IMR-90 (cell line): ENCODE results near the gene MAP3K7CL. TPM values are rescaled to one million over a fixed set of nuclear protein-coding genes. Genes with fewer than 3 reads are reported as not detected.

ENCODE experiments used
- ATAC-seq: fragments of 200-7000 bp; cut with Tn5 transposase; 2 replicates; pipeline ENCODE4 v1.9.1; 2020; ENCODE audit warnings: low read depth, mild to moderate bottlenecking, moderate library complexity
- BruUV-seq: library from RNA; stranded (reverse); fragments of 400-500 nt; replicated peaks from 2 replicates; lab custom pipeline; 2021; lab: Mats Ljungman, UMichigan
- CTCF ChIA-PET: fragments of 300-600 bp; formaldehyde crosslinking; extraction: SDS; loops from one replicate; lab custom pipeline; 2021; ENCODE audit warnings: antibody characterized with exemption; lab: Yijun Ruan, JAX
- POLR2A ChIA-PET: fragments of 300-600 bp; sonication (Branson Sonifier 250); formaldehyde crosslinking; loops from one replicate; lab custom pipeline; 2022; ENCODE audit warnings: antibody characterized with exemption; ENCODE audit not compliant: unreplicated experiment; lab: Charles Lee
- DNase-seq: peaks from one replicate; pipeline ENCODE4 v3.0.0; 2013
- H2AFZ ChIP-seq: replicated peaks from 2 replicates; pipeline ENCODE3; 2013; ENCODE audit warnings: low read length, mild to moderate bottlenecking; ENCODE audit not compliant: poor library complexity
- H2AK5ac ChIP-seq: 2 replicates; pipeline ENCODE4 v1.6.1; 2013; ENCODE audit warnings: low read depth, low read length, inconsistent platforms
- H2AK9ac ChIP-seq: replicated peaks from 2 replicates; pipeline ENCODE3; 2013; ENCODE audit warnings: mild to moderate bottlenecking, low read depth, low read length, moderate library complexity; ENCODE audit not compliant: poor library complexity
- H2BK120ac ChIP-seq: 2 replicates; pipeline ENCODE4 v1.6.1; 2013; ENCODE audit warnings: low read depth, low read length, inconsistent platforms
- H2BK15ac ChIP-seq: 3 replicates; pipeline ENCODE4 v1.6.1; 2013; ENCODE audit warnings: low read depth, low read length, inconsistent platforms
- H2BK20ac ChIP-seq: 2 replicates; pipeline ENCODE4 v1.6.1; 2013; ENCODE audit warnings: low read depth, mild to moderate bottlenecking, inconsistent platforms, low read length, moderate library complexity
- H2BK5ac ChIP-seq: 2 replicates; pipeline ENCODE4 v1.6.1; 2013; ENCODE audit warnings: mild to moderate bottlenecking, low read depth, low read length, inconsistent platforms; ENCODE audit not compliant: poor library complexity, severe bottlenecking
- H3K14ac ChIP-seq: replicated peaks from 2 replicates; pipeline ENCODE4 v1.6.1; 2013; ENCODE audit warnings: low read depth, low read length, inconsistent platforms
- H3K18ac ChIP-seq: 2 replicates; pipeline ENCODE4 v1.6.1; 2013; ENCODE audit warnings: low read depth, low read length, control low read depth
- H3K23ac ChIP-seq: 2 replicates; pipeline ENCODE4 v1.6.1; 2013; ENCODE audit warnings: low read depth, low read length, inconsistent platforms
- H3K27ac ChIP-seq: 2 replicates; pipeline ENCODE4 v1.5.1; 2013; ENCODE audit warnings: mild to moderate bottlenecking, control low read depth, low read length; ENCODE audit not compliant: insufficient read depth
- H3K27me3 ChIP-seq: 2 replicates; pipeline ENCODE4 v1.6.1; 2013; ENCODE audit warnings: low read length; ENCODE audit not compliant: control insufficient read depth, insufficient read depth
- H3K36me3 ChIP-seq: 2 replicates; pipeline ENCODE4 v1.6.1; 2013; ENCODE audit warnings: low read length, mixed read lengths; ENCODE audit not compliant: control insufficient read depth, insufficient read depth
- H3K4ac ChIP-seq: 2 replicates; pipeline ENCODE4 v1.6.1; 2013; ENCODE audit warnings: low read depth, low read length, inconsistent platforms
- H3K4me1 ChIP-seq: 2 replicates; pipeline ENCODE4 v1.6.1; 2013; ENCODE audit warnings: low read length, mixed read lengths; ENCODE audit not compliant: control insufficient read depth, insufficient read depth
- H3K4me2 ChIP-seq: 2 replicates; pipeline ENCODE4 v1.6.1; 2013; ENCODE audit warnings: low read depth, mild to moderate bottlenecking, control low read depth, low read length, moderate library complexity
- H3K4me3 ChIP-seq: 2 replicates; pipeline ENCODE4 v1.5.1; 2013; ENCODE audit warnings: low read depth, mild to moderate bottlenecking, control low read depth, low read length, moderate library complexity; ENCODE audit not compliant: insufficient read depth
- H3K56ac ChIP-seq: 2 replicates; pipeline ENCODE4 v1.6.1; 2013; ENCODE audit warnings: low read length, inconsistent platforms; ENCODE audit not compliant: insufficient read depth; ENCODE audit errors: extremely low read depth
- H3K79me1 ChIP-seq, 2 experiments: 2 replicates each; pipeline ENCODE4 v1.6.1; 2013; ENCODE audit warnings: low read length in 2 of 2, inconsistent platforms in 1 of 2, low read depth in 1 of 2
- H3K9ac ChIP-seq: 2 replicates; pipeline ENCODE4 v1.6.1; 2013; ENCODE audit warnings: low read depth, low read length, control low read depth
- H3K9me1 ChIP-seq: 2 replicates; pipeline ENCODE4 v1.6.1; 2013; ENCODE audit warnings: low read length, inconsistent platforms; ENCODE audit not compliant: insufficient read depth
- H3K9me3 ChIP-seq: 2 replicates; pipeline ENCODE4 v1.6.1; 2013; ENCODE audit warnings: low read length; ENCODE audit not compliant: control insufficient read depth, insufficient read depth
- H4K20me1 ChIP-seq: 2 replicates; pipeline ENCODE4 v1.6.1; 2013; ENCODE audit warnings: low read length, inconsistent platforms; ENCODE audit not compliant: insufficient read depth
- H4K5ac ChIP-seq: 2 replicates; pipeline ENCODE4 v1.6.1; 2013; ENCODE audit warnings: mild to moderate bottlenecking, low read depth, low read length, control low read depth
- H4K8ac ChIP-seq, 2 experiments: 2 replicates each; pipeline ENCODE4 v1.6.1; 2013; ENCODE audit warnings: low read depth in 2 of 2, low read length in 2 of 2, control low read depth in 1 of 2, inconsistent platforms in 1 of 2
- H4K91ac ChIP-seq: 2 replicates; pipeline ENCODE4 v1.6.1; 2013; ENCODE audit warnings: low read depth, low read length, inconsistent platforms; ENCODE audit not compliant: insufficient read depth
- BHLHE40 ChIP-seq: fragments of 150-350 bp; IDR thresholded peaks from 2 replicates; pipeline ENCODE4 v1.6.1; 2016; ENCODE audit warnings: mild to moderate bottlenecking, low read depth, low read length
- CEBPB ChIP-seq: IDR thresholded peaks from 2 replicates; pipeline ENCODE4 v1.6.1; 2012; ENCODE audit warnings: low read depth, low read length, improper control_type of control experiment
- CHD1 ChIP-seq: IDR thresholded peaks from 2 replicates; pipeline ENCODE4 v1.6.1; 2012; ENCODE audit warnings: low read depth, low read length, improper control_type of control experiment
- FOS ChIP-seq: fragments of 150-350 bp; IDR thresholded peaks from 2 replicates; pipeline ENCODE4 v1.6.1; 2016; ENCODE audit warnings: low read depth, low read length
- MAFK ChIP-seq: IDR thresholded peaks from 2 replicates; pipeline ENCODE4 v1.6.1; 2012; ENCODE audit warnings: low read depth, low read length, improper control_type of control experiment
- MXI1 ChIP-seq: IDR thresholded peaks from 2 replicates; pipeline ENCODE4 v1.6.1; 2012; ENCODE audit warnings: low read depth, mild to moderate bottlenecking, low read length, moderate library complexity, borderline replicate concordance
- NFE2L2 ChIP-seq: fragments of 150-350 bp; IDR thresholded peaks from 2 replicates; pipeline ENCODE4 v1.6.1; 2016; ENCODE audit warnings: low read depth, mild to moderate bottlenecking, low read length
- POLR2A ChIP-seq: IDR thresholded peaks from 2 replicates; pipeline ENCODE4 v1.6.1; 2012; ENCODE audit warnings: mild to moderate bottlenecking, low read depth, low read length
- RCOR1 ChIP-seq: IDR thresholded peaks from 2 replicates; pipeline ENCODE4 v1.6.1; 2012; ENCODE audit warnings: mild to moderate bottlenecking, low read length, improper control_type of control experiment; ENCODE audit not compliant: insufficient replicate concordance
- RFX5 ChIP-seq: IDR thresholded peaks from 2 replicates; pipeline ENCODE4 v1.8.0; 2012; ENCODE audit warnings: low read depth, mild to moderate bottlenecking, low read length, moderate library complexity
- SMC3 ChIP-seq: fragments of 150-350 bp; IDR thresholded peaks from 2 replicates; pipeline ENCODE4 v1.6.1; 2016; ENCODE audit warnings: low read depth, mild to moderate bottlenecking, antibody characterized with exemption, low read length, moderate library complexity
- WGBS, 2 experiments: methylation state at CpG; one replicate each; pipeline versions ENCODE4 v1.1.5 to v1.1.7; 2013; ENCODE audit warnings: missing lambda C conversion rate in 2 of 2; ENCODE audit not compliant: insufficient read length in 1 of 2; ENCODE audit errors: extremely low coverage in 2 of 2; 5-methylcytosine and 5-hydroxymethylcytosine counted together
- dilution Hi-C: fragments of 300-500 bp; cut with HindIII; formaldehyde crosslinking; loops from one replicate; pipeline ENCODE4 v1.14.3; 2018; ENCODE audit warnings: low sequenced_read_pairs; ENCODE audit not compliant: unreplicated experiment
- in situ Hi-C: fragments of 300-500 bp; cut with MboI; formaldehyde crosslinking; loops from 3 replicates; pipeline ENCODE4 v1.14.3; 2019; ENCODE audit warnings: low sequenced_read_pairs, inconsistent platforms, mixed read lengths
- intact Hi-C: fragments of 100-400 bp; cut with micrococcal nuclease; formaldehyde crosslinking; loops from 2 replicates; pipeline ENCODE4 v1.10.0; 2022
- polyA plus RNA-seq, 3 experiments: library from polyadenylated mRNA; depleted of rRNA; stranded (reverse); fragments of >200 nt; gene quantifications; 2 replicates each; pipeline ENCODE4 v1.2.3, GENCODE V29; 2012; ENCODE audit warnings: low replicate concordance in 1 of 3
- total RNA-seq: library from RNA; depleted of rRNA; stranded (reverse); fragments of >200 nt; gene quantifications from 2 replicates; pipeline ENCODE4 v1.2.3, GENCODE V29; 2012
- TF ChIP-seq, protein P1 (sequence below): fragments of 150-350 bp; IDR thresholded peaks from 2 replicates; pipeline ENCODE4 v1.6.1; 2017; ENCODE audit warnings: mild to moderate bottlenecking, antibody characterized with exemption, low read length, low read depth
- TF ChIP-seq, protein P2 (sequence below): conservative IDR thresholded peaks from 2 replicates; pipeline ENCODE4 v1.5.1; 2012; ENCODE audit warnings: mild to moderate bottlenecking, low read depth, low read length, improper control_type of control experiment

The MAP3K7CL gene
- total and polyA plus RNA-seq, 2 of the 4 experiments (the other 2 are of a cell fraction): 21.0 to 22.3 TPM

- Histone ChIP-seq H2BK20ac (peak overlapping the region; percentile 58; the same call in 1 of the 2 replicates), H3K79me1 (peaks cover 9 to 26% of the 10 kb centered on the region in 2 experiments; a peak in 3 of 4 replicates), H2BK5ac (peak overlapping the region; percentile 95), H4K5ac (0 out of 2 replicates have a peak overlapping the region, but pooled peaks have one; percentile 15), H2AK9ac (no peak overlapping the region), H2BK15ac (0 out of 3 replicates have a peak overlapping the region, but pooled peaks have one; percentile 1), H3K9me1 (peaks cover 3% of the 10 kb centered on the region), H3K9ac (no peak overlapping the region), H3K18ac (peak overlapping the region; percentile 74; the same call in 1 of the 2 replicates), H3K23ac (peak overlapping the region; percentile 26; the same call in 1 of the 2 replicates), H3K4me2 (peak overlapping the region; percentile 37; the same call in 1 of the 2 replicates), H3K4ac (peak overlapping the region; percentile 67), H2AFZ (no peak overlapping the region), H3K4me1 (peaks cover 10% of the 10 kb centered on the region), H2BK120ac (peak overlapping the region; percentile 67), H4K91ac (0 out of 2 replicates have a peak overlapping the region, but pooled peaks have one; percentile 25), H3K14ac (no peak overlapping the region; the same call in 1 of the 2 replicates), H4K20me1 (no peaks in the 10 kb centered on the region), H3K9me3 (peaks cover 2% of the 10 kb centered on the region; the same call in 1 of the 2 replicates), H3K4me3 (no peak overlapping the region), H3K27ac (peak overlapping the region; percentile 85; the same call in 1 of the 2 replicates), H3K56ac (no peak overlapping the region; the same call in 1 of the 2 replicates), H4K8ac (peak overlapping the region; percentile 1 to 65; a peak in 2 of 4 replicates), H3K27me3 (no peaks in the 10 kb centered on the region), H3K36me3 (no peaks in the 10 kb centered on the region), H2AK5ac (peak overlapping the region; percentile 27; the same call in 1 of the 2 replicates)
- intact Hi-C loops: loop anchor here (5.0 kb wide), 1 partner anchor 36 kb away; no protein-coding TSS in a partner anchor
- ATAC-seq: peak; percentile 82
- in situ Hi-C loops: no loop called here
- peak; percentile 98 for DNase-seq
- POLR2A ChIA-PET: interaction anchor here (0.6 kb wide), 1 partner anchor 79 kb away, joined by 4 read pairs; no protein-coding TSS in a partner anchor
- WGBS, 2 experiments: no CpG with 5 or more reads among the region's 5 CpGs
- TF ChIP-seq SMC3 (no peak), BHLHE40 (no peak; the same call in 1 of the 2 replicates), CHD1 (no peak), CEBPB (peak; percentile 3; the same call in 1 of the 2 replicates), FOS (no peak), MAFK (peak; percentile 1; the same call in 1 of the 2 replicates), POLR2A (0 out of 2 replicates have a peak, but pooled peaks have one; percentile 43), NFE2L2 (peak; percentile 73), RFX5 (no peak), MXI1 (no peak; the same call in 1 of the 2 replicates), RCOR1 (peak; percentile 82)
- TF ChIP-seq, protein P1, sequence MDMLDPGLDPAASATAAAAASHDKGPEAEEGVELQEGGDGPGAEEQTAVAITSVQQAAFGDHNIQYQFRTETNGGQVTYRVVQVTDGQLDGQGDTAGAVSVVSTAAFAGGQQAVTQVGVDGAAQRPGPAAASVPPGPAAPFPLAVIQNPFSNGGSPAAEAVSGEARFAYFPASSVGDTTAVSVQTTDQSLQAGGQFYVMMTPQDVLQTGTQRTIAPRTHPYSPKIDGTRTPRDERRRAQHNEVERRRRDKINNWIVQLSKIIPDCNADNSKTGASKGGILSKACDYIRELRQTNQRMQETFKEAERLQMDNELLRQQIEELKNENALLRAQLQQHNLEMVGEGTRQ: no peak
- TF ChIP-seq, protein P2, sequence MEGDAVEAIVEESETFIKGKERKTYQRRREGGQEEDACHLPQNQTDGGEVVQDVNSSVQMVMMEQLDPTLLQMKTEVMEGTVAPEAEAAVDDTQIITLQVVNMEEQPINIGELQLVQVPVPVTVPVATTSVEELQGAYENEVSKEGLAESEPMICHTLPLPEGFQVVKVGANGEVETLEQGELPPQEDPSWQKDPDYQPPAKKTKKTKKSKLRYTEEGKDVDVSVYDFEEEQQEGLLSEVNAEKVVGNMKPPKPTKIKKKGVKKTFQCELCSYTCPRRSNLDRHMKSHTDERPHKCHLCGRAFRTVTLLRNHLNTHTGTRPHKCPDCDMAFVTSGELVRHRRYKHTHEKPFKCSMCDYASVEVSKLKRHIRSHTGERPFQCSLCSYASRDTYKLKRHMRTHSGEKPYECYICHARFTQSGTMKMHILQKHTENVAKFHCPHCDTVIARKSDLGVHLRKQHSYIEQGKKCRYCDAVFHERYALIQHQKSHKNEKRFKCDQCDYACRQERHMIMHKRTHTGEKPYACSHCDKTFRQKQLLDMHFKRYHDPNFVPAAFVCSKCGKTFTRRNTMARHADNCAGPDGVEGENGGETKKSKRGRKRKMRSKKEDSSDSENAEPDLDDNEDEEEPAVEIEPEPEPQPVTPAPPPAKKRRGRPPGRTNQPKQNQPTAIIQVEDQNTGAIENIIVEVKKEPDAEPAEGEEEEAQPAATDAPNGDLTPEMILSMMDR: no peak
- BruUV-seq: no TSS peak
- dilution Hi-C loops: no loop called here
- CTCF ChIA-PET: no interaction called here
These were observed 90.9 kb downstream of the MAP3K7CL start for GRCh38 chr21:29221253-29221744.
